NK-92 (cell line): ENCODE measurements around the gene CD44.
"Not testable (repeated sequence)": the region's sequence is repeated elsewhere in the genome, so short reads cannot be mapped to it uniquely, and the experiment has no call there.

Source experiments
- DNase-seq: peaks from one replicate; lab custom pipeline; 2025; ENCODE audit not compliant: unreplicated experiment; lab: John Stamatoyannopoulos, UW

The CD44 gene

DNA sequence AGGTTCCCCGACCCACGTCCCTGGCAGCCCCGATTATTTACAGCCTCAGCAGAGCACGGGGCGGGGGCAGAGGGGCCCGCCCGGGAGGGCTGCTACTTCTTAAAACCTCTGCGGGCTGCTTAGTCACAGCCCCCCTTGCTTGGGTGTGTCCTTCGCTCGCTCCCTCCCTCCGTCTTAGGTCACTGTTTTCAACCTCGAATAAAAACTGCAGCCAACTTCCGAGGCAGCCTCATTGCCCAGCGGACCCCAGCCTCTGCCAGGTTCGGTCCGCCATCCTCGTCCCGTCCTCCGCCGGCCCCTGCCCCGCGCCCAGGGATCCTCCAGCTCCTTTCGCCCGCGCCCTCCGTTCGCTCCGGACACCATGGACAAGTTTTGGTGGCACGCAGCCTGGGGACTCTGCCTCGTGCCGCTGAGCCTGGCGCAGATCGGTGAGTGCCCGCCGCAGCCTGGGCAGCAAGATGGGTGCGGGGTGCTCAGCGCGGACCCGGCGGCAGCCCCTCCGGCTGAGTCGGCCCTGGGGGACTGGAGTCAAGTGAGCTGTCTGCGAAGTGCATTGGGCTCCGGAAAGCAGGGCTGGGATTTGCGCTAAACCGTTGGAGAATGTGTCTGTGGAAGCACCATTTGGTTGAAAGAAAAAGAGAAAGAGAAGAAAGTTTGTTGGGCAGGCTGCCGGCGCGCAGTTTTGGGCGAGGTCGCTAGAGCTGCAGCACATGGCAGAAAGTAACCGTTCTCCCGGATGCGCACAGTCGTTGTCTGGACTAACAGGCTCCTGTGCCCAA is at the start of gene CD44:
TSS of gene CD44 (plus strand) at position 229 of the 779 bp plus-strand sequence. CDS start at position 362, 133 bp downstream.
- no peak for DNase-seq

DNA sequence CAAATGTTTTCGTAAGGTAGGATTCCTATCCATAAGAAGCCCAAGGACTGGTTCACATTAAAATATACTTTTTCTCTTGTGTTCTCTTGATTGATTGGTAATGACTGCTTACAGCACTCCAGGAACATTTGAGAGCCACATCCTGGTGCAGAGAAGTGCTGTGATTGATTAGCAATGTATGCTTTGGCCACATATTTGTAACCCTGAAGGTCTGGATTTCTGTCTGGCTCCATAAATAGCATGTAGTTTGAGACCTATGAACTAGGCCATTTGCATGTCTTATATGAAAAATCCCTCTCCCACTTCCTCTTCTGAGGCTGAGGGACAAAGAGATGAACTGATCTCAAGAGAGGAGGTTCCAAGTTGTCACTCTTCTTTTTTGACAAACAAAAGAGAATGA is 49.3 kb upstream of the CD44 start:
- DNase-seq, result no peak

DNA sequence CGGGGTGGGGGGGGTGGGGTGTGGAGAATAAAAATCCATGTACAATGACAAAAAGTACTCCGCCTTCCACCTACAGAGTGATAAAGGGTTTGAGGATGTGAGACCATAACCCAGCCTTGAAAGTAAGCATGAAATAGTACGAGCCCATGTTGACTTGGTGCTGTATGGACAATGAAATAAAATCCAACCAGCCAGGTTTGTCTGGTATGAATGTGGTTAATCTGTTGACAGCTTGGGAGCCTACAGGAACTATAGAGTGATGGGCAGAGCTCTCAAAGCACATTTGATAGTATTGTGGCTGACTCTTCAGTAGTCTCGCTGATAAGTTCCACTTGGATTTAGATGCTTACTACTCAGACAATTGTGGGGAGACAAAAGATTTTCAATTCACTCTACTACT is 48.8 kb upstream of the CD44 start:
- no peak for DNase-seq

DNA sequence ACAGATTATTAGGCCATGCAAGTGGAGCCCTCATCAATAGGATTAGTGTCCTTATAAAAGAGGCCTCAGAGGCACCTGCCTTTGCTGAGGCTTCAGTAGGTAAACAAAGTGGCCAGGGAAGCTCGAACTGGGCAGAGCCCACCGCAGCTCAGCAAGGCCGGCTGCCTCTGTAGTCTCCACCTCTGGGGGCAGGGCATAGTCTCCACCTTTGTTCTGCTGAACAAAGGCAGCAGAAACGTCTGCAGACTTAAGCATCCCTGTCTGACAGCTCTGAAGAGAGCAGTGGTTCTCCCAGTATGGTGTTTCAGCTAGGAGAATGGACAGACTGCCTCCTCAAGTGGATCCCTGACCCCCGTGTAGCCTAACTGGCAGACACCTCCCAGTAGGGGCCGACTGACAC is 48.0 kb upstream of the CD44 start:
- DNase-seq, result not testable (repeated sequence)

DNA sequence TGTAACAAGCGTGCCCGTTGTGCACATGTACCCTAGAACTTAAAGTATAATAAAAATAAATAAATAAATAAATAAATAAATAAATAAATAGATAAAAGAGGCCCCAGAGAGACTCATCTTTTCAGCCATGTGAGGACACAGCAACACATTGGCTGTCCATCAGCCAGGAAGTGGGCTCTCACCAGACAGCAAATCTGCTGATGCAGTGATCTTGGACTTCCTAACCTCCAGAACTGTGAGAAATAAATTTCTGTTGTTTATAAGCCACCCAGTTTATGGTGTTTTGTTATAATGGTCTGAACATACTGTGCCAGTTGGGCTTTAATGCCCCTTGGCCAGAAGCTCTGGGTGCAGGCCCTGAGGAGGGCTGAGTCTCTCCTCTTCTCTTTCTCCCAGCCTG is 42.2 kb upstream of the CD44 start:
- DNase-seq, result no peak

DNA sequence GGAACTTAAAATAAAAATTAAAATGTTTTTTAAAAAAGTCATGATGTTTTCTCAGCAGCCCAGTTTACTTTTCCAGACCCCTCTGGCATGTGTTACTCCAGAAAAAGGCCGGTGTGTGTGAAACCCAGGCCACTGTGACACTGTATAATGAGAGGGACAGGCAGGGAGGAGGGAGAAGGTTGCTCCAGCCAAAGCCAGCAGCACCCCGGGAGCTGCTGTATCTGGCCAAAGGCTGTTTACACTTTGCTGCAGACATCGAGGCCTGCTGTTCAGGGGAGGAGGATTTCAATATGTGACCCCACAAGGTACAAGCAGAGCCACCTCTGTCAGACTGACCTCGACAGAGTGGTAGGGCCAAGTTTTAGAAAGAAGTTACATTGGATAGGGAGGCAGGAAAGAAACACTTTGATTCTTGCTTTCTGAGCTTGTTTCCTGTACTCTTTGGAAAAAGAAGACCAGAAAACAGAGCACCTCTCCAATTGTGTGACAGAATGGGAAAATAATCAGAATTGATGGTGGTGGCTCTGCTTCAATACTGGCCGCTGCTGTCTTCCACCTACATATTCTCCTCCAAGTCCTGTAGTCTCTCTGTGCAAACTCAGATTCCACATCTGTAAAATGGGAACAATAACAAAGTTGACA is 41.0 kb upstream of the CD44 start:
- no peak for DNase-seq

DNA sequence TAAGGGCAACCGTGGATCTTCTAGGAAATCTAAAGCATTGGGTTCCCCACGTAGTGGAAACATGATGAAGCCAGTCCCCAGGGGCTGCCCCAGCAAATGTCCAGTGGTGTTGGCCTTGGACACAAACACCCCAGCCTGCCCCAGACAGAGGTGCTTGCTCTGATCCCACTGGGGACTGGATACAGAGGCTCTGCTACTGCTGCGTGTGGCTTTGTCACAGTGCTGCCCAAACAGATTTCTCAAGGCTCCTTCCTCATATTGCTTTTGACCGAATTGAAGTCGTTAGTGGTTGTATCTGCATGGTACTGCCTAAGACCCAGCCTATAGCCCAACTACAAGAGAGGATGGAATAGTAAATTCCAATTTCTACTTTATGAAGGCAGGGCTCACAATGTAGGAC is 40.1 kb upstream of the CD44 start:
- no peak for DNase-seq

DNA sequence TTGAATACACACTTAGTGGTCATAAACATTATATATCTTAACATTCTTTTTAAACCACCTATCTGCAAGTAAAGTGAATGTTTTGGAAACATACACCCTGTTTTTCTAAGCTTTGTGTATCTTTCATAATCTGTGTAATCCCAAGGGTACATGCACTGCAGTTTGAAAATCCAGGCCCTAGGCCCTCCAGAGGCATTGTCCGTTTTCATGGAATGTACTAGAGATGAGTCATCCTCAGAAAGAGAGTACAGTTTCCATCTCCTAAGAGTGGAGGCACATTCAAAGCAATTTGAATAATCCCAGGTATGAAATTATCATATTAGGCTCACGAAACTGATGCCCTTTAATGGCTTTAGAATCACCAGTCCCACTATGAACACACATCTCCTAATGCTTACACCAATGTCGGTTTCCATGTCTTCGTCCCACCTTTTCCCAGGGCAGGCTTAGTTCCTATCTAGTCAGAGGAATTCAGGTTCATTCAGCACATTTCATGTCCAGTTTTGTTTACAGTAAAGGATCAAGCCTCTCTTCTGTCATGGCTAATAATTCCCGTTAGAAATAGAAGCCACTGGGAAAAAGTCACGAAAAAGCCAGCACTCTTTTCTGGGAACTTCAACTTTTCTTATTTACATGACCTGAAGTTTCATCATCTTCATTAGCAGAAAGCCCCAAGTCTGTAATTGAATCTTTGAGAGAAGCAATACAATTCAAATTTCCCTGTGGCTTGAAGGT is 39.5 kb upstream of the CD44 start:
- DNase-seq, result no peak

DNA sequence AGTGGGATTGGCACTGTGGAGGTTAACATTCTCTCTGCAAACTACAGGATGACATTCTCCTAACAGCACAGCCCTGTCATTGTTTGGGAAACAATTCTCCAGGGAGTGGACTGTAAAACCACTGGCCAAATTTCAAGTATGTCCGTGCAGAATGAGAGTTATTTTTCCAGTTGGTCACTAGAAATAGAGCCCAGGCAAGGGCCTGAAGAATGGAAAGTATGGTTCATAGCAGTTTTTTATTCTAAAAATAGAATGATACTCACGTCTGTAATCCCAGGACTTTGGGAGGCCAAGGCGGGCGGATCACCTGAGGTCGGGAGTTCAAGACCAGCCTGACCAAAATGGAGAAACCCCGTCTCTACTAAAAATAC is 39.0 kb upstream of the CD44 start:
- DNase-seq, result no peak

DNA sequence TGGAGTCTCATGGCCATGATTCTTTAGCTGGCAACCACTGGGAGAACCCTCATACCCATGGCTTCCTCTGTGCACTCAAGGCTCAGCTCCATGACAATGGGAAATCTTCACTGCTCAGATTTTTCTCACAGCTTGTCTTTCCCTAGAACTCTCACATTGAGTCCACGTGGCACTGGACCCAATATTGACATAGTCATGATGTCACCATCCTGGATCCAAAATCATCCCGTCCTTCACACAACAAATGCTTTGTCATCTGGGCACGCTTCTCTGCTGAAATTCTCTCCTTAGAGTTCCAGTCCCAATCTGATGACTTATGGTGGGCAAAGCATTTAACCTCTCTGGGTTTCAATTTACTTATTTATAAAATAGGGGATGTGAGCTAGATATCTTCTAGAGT is 37.7 kb upstream of the CD44 start:
- no peak for DNase-seq

DNA sequence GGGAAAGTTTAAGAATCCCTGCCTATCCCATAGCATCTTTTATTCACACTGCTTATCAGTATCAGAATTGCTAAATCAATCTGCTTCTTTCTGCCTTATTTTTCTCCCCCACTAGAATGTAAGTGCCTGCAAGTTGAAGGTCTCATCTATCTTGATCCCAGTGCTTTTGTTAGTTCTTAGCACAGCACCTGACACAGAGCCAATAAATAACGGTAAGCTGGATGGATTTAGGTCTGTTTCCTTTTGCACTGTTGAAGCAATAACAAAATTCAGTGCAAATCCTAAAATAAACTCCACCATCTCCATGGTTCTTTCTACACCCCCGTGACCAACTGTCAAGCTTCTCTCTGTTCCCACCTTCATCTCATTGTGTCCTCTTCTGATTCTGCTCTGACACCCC is 36.7 kb upstream of the CD44 start:
- no peak for DNase-seq

DNA sequence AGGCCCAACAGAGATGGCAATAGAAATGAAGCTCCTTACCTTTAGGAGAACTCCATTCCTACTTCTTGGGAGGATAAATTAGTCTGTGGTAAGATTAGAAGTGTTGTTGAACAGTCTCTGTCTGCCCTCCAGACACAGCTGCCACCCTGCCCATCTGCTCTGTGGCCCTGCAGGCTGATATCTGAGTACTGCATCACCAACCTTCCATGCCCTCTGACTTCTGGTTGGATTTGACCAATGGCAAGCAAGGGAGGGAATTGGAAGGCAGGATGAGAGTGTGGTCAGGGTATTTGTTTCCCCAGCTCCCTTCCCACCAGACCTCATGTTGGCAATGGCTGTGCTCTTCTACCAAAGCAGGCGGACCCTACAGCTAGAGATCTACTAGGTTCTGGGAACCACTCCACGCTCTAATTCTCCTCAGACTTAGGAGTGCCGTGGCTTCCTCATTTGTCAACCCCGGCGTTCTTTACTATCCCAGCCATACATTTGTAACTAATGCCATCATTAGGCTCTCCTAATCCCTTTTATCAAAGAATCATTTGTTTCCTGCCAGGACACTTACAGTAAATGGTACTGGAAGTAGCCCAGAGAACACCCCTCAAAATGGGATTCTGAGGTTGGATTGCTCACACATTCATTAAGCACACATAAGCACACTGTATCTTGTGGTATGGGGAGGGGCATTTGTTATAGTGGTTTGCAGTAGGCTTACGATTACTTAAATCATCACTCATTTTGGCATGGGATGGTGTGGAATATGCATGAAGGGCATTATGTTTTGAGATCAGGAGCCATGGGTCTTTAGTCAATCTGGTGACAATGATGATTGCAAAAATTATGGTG is 35.4 kb upstream of the CD44 start:
- DNase-seq, result no peak

DNA sequence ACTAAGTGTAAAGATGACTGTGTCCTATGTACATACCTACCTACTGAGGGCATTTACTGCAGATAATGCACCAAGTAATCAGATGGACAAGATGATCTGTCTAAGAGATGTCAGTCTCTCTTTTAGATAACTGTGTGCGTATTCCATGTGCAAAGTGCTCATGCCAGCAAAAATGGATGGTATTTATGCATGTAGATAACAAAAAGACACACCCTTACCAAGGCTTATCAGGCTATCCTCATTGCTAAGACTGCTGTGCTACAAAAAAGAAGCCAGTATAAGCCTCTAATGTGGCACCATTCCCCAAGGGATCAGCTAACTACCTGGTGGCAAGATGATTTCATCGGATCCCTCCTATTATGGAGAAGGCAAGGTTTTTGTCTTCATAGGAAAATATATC is 34.3 kb upstream of the CD44 start:
- no peak for DNase-seq

DNA sequence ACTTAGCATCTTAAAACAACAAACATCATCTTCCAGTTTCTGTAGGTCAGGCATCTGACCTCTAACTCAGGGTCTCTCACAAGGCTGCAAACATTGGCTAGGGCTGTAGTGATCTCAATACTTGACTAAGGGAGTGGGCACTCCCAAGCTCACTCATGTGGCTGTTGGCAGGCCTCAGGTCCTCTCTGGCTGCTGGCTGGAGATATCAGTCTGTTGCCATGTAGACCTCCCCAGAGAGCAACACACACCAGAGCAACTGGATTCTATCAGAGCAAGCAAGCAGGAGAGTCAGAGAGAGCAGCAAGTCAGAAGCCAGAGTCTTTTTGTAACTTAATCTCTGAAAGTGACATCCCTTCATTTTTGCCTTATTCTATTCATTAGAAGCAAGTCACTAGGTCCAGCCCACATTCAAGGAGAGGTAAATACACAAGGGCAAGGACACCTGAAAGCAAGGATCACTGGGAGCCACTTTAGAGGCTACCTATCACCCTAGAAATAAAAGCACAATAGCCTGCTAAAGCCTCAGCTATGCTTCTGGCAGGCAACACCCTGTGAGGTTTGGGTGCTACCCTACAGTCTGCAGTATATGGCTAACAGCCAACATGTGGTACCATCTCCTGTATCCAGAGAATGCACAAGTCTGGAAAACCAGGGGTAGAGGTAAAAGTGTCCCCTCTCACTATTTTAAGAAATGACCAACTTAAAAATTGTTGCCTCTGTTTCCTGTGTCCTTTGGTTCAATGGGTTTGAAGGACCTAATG is 33.5 kb upstream of the CD44 start:
- DNase-seq, result no peak

DNA sequence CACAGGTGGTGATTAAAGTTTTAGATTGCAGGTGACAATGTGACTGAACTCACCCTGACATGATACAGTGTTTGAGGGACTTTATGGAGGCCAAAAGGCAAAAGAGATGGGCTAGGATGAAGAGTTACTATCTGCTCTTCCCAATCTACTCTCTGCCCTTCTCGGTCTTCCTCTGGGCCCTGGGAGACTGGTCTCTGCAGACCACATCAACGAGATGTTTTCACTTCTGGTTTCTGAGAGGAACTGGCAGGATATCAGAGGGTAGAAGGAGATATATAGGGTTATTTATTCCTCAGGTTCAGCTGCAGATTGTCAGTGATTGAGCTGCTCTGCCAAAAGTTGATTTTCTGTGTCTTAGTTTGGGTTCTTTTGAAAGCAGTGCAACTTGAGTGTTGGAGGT is 32.4 kb upstream of the CD44 start:
- no peak for DNase-seq

DNA sequence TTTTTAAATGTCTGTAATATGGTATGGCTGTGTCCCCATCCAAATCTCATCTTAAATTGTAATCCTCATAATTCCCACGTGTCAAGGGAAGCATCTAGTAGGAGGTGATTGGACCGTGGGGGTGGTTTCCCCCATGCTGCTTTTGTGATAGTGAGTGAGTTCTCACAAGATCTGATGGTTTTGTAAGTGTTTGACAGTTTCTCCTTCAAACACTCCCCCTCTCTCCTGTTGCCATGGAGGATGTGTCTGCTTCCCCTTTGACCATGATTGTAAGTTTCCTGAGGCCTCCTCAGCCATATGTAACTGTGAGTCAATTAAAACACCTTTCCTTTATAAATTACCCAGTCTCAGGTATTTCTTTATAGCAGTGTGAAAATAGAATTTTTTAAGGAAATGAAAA is 31.1 kb upstream of the CD44 start:
- DNase-seq, result no peak

DNA sequence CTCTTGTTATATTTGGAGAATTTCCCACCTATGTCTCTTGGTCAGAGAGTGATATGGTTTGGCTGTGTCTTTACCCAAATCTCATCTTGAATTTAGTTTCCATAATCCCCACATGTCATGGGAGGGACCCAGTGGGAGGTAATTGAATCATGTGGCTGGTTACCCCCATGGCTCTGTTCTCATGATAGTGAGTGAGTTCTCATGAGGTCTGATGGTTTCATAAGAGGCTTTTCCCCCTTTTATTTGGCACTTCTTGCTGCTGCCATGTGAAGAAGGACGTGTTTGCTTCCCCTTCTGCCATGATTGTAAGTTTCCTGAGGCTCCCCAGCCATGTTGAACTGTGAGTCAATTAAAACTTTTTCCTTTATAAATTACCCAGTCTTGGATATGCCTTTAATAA is 30.6 kb upstream of the CD44 start:
- not testable (repeated sequence) for DNase-seq

DNA sequence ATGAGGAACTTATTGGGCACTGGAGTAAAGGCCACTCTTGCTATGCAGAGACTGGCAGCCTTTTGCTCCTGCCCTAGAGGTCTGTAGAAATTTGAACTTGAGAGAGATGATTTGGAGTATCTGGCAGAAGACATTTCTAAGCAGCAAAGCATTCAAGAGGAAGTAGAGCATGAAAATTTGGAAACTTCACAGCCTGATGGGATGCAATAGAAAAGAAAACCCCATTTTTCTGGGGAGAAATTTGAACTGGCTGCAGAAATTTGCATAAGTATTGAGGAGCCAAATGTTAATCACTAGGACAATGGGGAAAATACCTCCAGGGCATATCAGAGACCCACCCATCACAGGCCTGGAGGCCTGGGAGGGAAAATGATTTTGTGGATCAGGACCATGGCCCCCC is 29.9 kb upstream of the CD44 start:
- no peak for DNase-seq

DNA sequence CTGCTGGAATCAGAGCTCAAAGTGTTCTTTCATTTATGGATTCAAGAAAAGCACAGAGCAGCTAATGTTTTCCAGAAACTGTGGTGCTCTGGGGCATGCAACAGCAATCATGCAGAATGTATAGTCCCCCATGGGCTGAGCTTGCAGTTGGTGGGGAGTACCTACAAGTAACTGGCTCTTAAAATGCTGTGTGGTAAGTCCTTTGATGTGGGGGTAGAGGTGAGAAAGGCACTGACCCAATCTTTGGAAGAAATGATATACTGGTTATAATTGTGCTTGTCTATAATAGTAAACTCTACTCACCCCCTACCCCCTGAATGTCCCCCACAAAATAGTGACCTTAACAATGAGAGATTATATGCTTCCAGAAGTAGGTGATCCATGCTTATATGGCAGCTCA is 29.1 kb upstream of the CD44 start:
- DNase-seq, result no peak

DNA sequence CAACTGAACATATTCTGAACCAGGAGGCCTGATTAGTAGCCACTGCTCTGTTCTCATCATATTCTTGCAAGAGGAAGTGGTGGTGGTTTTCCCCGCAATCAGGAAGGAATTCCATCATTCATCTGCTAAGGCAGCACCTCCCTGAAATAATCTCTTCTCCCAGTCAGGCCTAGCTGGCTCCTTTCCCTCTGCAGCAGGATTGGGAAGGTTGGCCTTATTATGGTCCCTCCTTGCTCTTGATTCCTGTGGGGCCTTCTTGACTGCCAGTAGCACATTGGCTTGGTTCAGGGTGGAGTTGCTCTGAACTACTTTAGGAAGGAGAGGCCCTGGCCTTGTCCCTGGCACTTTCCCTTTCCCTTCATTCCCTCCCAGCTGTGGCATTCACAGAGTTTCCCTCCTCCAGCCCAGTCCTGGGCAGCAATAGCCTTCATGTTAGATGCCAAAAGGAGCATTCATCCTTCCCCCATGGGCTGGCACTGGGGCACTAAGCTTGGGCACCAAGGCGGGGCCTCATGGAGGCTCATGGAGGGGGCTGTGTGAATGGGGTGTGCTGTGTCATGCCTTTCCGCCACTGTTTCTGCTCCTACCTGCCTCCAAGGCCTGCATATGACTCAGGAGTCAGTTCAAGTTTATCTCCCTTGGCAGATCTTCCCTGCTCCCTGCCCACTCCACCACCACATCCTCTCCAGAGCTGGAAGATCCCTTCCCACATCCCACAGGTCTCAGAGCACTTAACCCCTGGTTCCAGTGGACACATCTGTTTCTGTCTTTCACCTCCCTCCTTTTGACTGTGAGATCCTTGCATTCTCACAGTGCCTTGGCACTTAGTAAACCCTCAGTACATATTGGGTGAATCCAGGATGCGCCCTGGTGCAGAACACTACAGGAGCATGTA is 27.6 kb upstream of the CD44 start:
- DNase-seq, result no peak
